Measurements from ENCODE around the gene MCRS1.

DNA sequence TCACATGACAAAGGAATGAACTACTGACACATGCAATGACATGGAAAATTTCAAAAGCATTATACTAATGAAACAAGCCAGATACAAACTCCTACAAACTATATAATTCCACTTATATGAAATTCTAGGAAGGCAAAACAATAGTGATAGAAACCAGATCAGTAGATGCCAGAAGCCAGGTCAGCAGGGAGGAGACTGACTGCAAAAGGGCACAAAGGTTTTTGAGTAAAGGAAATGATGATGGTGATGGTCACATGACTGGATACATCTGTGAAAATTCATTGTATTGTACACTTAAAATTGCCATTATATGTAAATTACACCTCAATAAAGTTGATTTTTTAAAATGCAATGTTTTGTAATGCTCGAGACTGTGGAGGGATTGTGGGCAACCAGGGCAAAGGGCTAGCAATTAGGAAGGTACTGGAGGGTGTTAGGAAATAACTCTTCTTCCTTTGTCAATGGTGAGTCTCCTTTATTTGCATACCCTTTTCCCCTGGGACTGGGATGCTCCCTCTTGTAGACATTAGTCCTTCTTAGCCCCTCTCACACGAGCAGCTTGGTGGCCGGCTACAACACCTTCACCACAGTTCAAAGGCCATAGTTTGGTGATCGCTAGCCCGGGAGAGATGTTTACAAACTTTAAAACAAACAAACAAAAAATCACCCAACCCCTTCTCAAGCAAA, 48.7 kb upstream of the MCRS1 start:
- TF ChIP-seq, protein P1, sequence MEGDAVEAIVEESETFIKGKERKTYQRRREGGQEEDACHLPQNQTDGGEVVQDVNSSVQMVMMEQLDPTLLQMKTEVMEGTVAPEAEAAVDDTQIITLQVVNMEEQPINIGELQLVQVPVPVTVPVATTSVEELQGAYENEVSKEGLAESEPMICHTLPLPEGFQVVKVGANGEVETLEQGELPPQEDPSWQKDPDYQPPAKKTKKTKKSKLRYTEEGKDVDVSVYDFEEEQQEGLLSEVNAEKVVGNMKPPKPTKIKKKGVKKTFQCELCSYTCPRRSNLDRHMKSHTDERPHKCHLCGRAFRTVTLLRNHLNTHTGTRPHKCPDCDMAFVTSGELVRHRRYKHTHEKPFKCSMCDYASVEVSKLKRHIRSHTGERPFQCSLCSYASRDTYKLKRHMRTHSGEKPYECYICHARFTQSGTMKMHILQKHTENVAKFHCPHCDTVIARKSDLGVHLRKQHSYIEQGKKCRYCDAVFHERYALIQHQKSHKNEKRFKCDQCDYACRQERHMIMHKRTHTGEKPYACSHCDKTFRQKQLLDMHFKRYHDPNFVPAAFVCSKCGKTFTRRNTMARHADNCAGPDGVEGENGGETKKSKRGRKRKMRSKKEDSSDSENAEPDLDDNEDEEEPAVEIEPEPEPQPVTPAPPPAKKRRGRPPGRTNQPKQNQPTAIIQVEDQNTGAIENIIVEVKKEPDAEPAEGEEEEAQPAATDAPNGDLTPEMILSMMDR (IDR thresholded peaks at IDR 0.05; ENCODE audit: poor library complexity, severe bottlenecking) = no peak
- no peak for TF ChIP-seq POLR2AphosphoS5 (IDR thresholded peaks at IDR 0.05)
- TF ChIP-seq EZH2 (IDR thresholded peaks at IDR 0.05; ENCODE audit: borderline replicate concordance, insufficient read depth, low read length, poor library complexity, severe bottlenecking) = no peak
- TF ChIP-seq RAD21 (conservative IDR thresholded peaks at IDR 0.05) = no peak
- no peak for TF ChIP-seq MXI1 (conservative IDR thresholded peaks at IDR 0.05; ENCODE audit: poor library complexity, severe bottlenecking)

Measured in neural cell (in vitro differentiated cells).